ENCODE data around the gene HBM. TPM values are rescaled to one million over a fixed set of nuclear protein-coding genes. Genes with fewer than 3 reads are reported as not detected.
"Not testable (repeated sequence)": the region's sequence is repeated elsewhere in the genome, so short reads cannot be mapped to it uniquely, and the experiment has no call there.

Gene HBM
- total RNA-seq, 2 donors from 2014 or later: 0.90 to 1.5 TPM

- intact Hi-C loops (cut with DNase I): loop anchor here in 1 of 2 donors (5.0 kb wide), 1 partner anchor 72 kb away; no protein-coding TSS in a partner anchor
- no peak for DNase-seq (ENCODE audit: low spot score)
Measured at GRCh38 chr16:179211-180092, 13.7 kb downstream of the HBM start.

GRCh38 chr16:180101-180675 is 14.4 kb downstream of the HBM start, which contains the start of gene HBQ1:
TSS of gene HBQ1 (plus strand) at chr16:180459. CDS start at chr16:180487, 28 bp downstream.
- intact Hi-C loops (cut with DNase I): loop anchor here in 1 of 2 donors (5.0 kb wide), 1 partner anchor 73 kb away; no protein-coding TSS in a partner anchor
- DNase-seq (ENCODE audit: low spot score): no peak

GRCh38 chr16:180681-181564 is 15.1 kb downstream of the HBM start:
- intact Hi-C loops (cut with DNase I): loop anchor here in 1 of 2 donors (5.0 kb wide), 1 partner anchor 74 kb away; no protein-coding TSS in a partner anchor
- DNase-seq (ENCODE audit: low spot score): no peak

- intact Hi-C loops (cut with DNase I): loop anchor here in 1 of 2 donors (5.0 kb wide), 1 partner anchor 74 kb away; no protein-coding TSS in a partner anchor
- DNase-seq (ENCODE audit: low spot score): peak; percentile 94
Measured at GRCh38 chr16:181565-182021, 15.8 kb downstream of the HBM start.

GRCh38 chr16:183005-183404 is 17.2 kb downstream of the HBM start:
- intact Hi-C loops (cut with DNase I): loop anchor here in 1 of 2 donors (5.0 kb wide), 1 partner anchor 76 kb away; no protein-coding TSS in a partner anchor
- no peak for DNase-seq (ENCODE audit: low spot score)

- intact Hi-C loops (cut with DNase I): no loop called here
- no peak for DNase-seq (ENCODE audit: low spot score)
Measured at GRCh38 chr16:185213-185612, 19.4 kb downstream of the HBM start.

GRCh38 chr16:185691-186090 is 19.9 kb downstream of the HBM start:
- intact Hi-C loops (cut with DNase I): no loop called here
- DNase-seq (ENCODE audit: low spot score): no peak

- intact Hi-C loops (cut with DNase I): no loop called here
- DNase-seq (ENCODE audit: low spot score): no peak
Measured at GRCh38 chr16:187330-187729, 21.6 kb downstream of the HBM start.

GRCh38 chr16:188674-189073 is 22.9 kb downstream of the HBM start:
- intact Hi-C loops (cut with DNase I): no loop called here
- no peak for DNase-seq (ENCODE audit: low spot score)

GRCh38 chr16:189604-190186 is 23.9 kb downstream of the HBM start:
- intact Hi-C loops (cut with DNase I): no loop called here
- no peak for DNase-seq (ENCODE audit: low spot score)

GRCh38 chr16:191831-192230 is 26.1 kb downstream of the HBM start:
- intact Hi-C loops (cut with DNase I): no loop called here
- DNase-seq (ENCODE audit: low spot score): no peak

- DNase-seq (ENCODE audit: low spot score): no peak
- intact Hi-C loops (cut with DNase I): no loop called here
Measured at GRCh38 chr16:192686-193085, 26.9 kb downstream of the HBM start.

- intact Hi-C loops (cut with DNase I): no loop called here
- DNase-seq (ENCODE audit: low spot score): no peak
Measured at GRCh38 chr16:193441-193840, 27.7 kb downstream of the HBM start.

- DNase-seq (ENCODE audit: low spot score): no peak
- intact Hi-C loops (cut with DNase I): no loop called here
Measured at GRCh38 chr16:194516-194915, 28.7 kb downstream of the HBM start.

GRCh38 chr16:200388-200787 is 34.6 kb downstream of the HBM start:
- no peak for DNase-seq (ENCODE audit: low spot score)
- intact Hi-C loops (cut with DNase I): no loop called here

- no peak for DNase-seq (ENCODE audit: low spot score)
Measured at GRCh38 chr16:203246-203645, 37.5 kb downstream of the HBM start.

GRCh38 chr16:204046-204445 is 38.3 kb downstream of the HBM start:
- intact Hi-C loops (cut with DNase I); DNase-seq (ENCODE audit: low spot score): not testable (repeated sequence)

More at GRCh38 chr16:203246-203645, 37.5 kb downstream of the HBM start:
- intact Hi-C loops (cut with DNase I): no loop called here

GRCh38 chr16:209359-209758 is 43.6 kb downstream of the HBM start:
- intact Hi-C loops (cut with DNase I): loop anchor here in 1 of 2 donors (5.0 kb wide), 1 partner anchor 913 kb away; no protein-coding TSS in a partner anchor
- DNase-seq (ENCODE audit: low spot score): not testable (repeated sequence)

All from posterior vena cava (tissue), 2 donors.